ENCODE data around the gene NDUFAF2.
"Not testable (repeated sequence)": the region's sequence is repeated elsewhere in the genome, so short reads cannot be mapped to it uniquely, and the experiment has no call there.

NDUFAF2 gene

GRCh38 chr5:60944904-60945812 is at the start of gene NDUFAF2, which contains the start of gene ERCC8:
NDUFAF2 (plus strand) TSS chr5:60945205; CDS start chr5:60945256, 51 bp downstream.
ERCC8 (minus strand) TSS chr5:60945070; CDS start chr5:60945008, 62 bp downstream.
- DNase-seq: peak; percentile 10 to 81

GRCh38 chr5:60896991-60897390 is 48.0 kb upstream of the NDUFAF2 start:
- no peak for DNase-seq

- no peak for DNase-seq
Measured at GRCh38 chr5:60903356-60903755, 41.6 kb upstream of the NDUFAF2 start.

GRCh38 chr5:60916646-60917045 is 28.4 kb upstream of the NDUFAF2 start:
- no peak for DNase-seq

- DNase-seq: no peak
Measured at GRCh38 chr5:60918466-60918865, 26.5 kb upstream of the NDUFAF2 start.

- DNase-seq: no peak
Measured at GRCh38 chr5:60927450-60927849, 17.6 kb upstream of the NDUFAF2 start.

- DNase-seq: no peak
Measured at GRCh38 chr5:60929024-60929423, 16.0 kb upstream of the NDUFAF2 start.

- DNase-seq: no peak
Measured at GRCh38 chr5:60943624-60944023, 1.4 kb upstream of the NDUFAF2 start.

- no peak for DNase-seq
Measured at GRCh38 chr5:60945813-60946187, 795 bp downstream of the NDUFAF2 start.

- DNase-seq: no peak
Measured at GRCh38 chr5:60948738-60949137, 3.7 kb downstream of the NDUFAF2 start.

- no peak for DNase-seq
Measured at GRCh38 chr5:60955239-60955638, 10.2 kb downstream of the NDUFAF2 start.

GRCh38 chr5:60958088-60958487 is 13.1 kb downstream of the NDUFAF2 start:
- DNase-seq: no peak

- DNase-seq: no peak
Measured at GRCh38 chr5:60958712-60959111, 13.7 kb downstream of the NDUFAF2 start.

- DNase-seq: no peak
Measured at GRCh38 chr5:60959156-60959555, 14.2 kb downstream of the NDUFAF2 start.

- DNase-seq: no peak
Measured at GRCh38 chr5:60960591-60960990, 15.6 kb downstream of the NDUFAF2 start.

- DNase-seq: no peak
Measured at GRCh38 chr5:60961685-60962084, 16.7 kb downstream of the NDUFAF2 start.

GRCh38 chr5:60972231-60972630 is 27.2 kb downstream of the NDUFAF2 start:
- DNase-seq: no peak

- no peak for DNase-seq
Measured at GRCh38 chr5:60977956-60978737, 33.1 kb downstream of the NDUFAF2 start.

GRCh38 chr5:60978968-60979367 is 34.0 kb downstream of the NDUFAF2 start:
- no peak for DNase-seq

GRCh38 chr5:60980511-60980910 is 35.5 kb downstream of the NDUFAF2 start:
- DNase-seq: no peak

- not testable (repeated sequence) for DNase-seq
Measured at GRCh38 chr5:60982127-60982526, 37.1 kb downstream of the NDUFAF2 start.

GRCh38 chr5:60989790-60990189 is 44.8 kb downstream of the NDUFAF2 start:
- DNase-seq: no peak

- no peak for DNase-seq
Measured at GRCh38 chr5:60992871-60993270, 47.9 kb downstream of the NDUFAF2 start.

GRCh38 chr5:60993425-60993824 is 48.4 kb downstream of the NDUFAF2 start:
- no peak for DNase-seq
